Smooth muscle cell (in vitro differentiated cells): ENCODE measurements around the gene NECAB2. TPM values are rescaled to one million over a fixed set of nuclear protein-coding genes. Genes with fewer than 3 reads are reported as not detected.

Source experiments
- DNase-seq: peaks from one replicate; lab custom pipeline; 2025; ENCODE audit not compliant: unreplicated experiment; lab: John Stamatoyannopoulos, UW
- H2AFZ ChIP-seq: fragments of 200-600 bp; sonication (generic); 2 replicates; pipeline ENCODE4 v1.6.0; 2016; ENCODE audit warnings: antibody characterized with exemption, low read depth, mild to moderate bottlenecking
- H3F3A ChIP-seq: fragments of 200-600 bp; sonication (generic); 2 replicates; pipeline ENCODE4 v1.6.0; 2017; ENCODE audit warnings: antibody characterized with exemption, low read depth
- H3K27ac ChIP-seq: fragments of 200-600 bp; sonication (generic); 2 replicates; pipeline ENCODE4 v1.5.1; 2016; ENCODE audit warnings: low read depth, mild to moderate bottlenecking
- H3K27me3 ChIP-seq: fragments of 200-600 bp; sonication (generic); 2 replicates; pipeline ENCODE4 v1.6.1; 2016; ENCODE audit warnings: low read depth, mild to moderate bottlenecking
- H3K36me3 ChIP-seq: fragments of 200-600 bp; sonication (generic); 2 replicates; pipeline ENCODE4 v1.5.1; 2016; ENCODE audit warnings: low read depth
- H3K4me1 ChIP-seq: fragments of 200-600 bp; sonication (generic); 2 replicates; pipeline ENCODE4 v1.5.1; 2016; ENCODE audit warnings: low read depth
- H3K4me2 ChIP-seq: fragments of 200-600 bp; sonication (generic); 2 replicates; pipeline ENCODE4 v1.6.0; 2016; ENCODE audit warnings: mild to moderate bottlenecking
- H3K4me3 ChIP-seq: fragments of 200-600 bp; sonication (generic); 2 replicates; pipeline ENCODE4 v1.5.1; 2016; ENCODE audit warnings: mild to moderate bottlenecking
- H3K79me2 ChIP-seq: fragments of 200-600 bp; sonication (generic); 2 replicates; pipeline ENCODE4 v1.6.0; 2016; ENCODE audit warnings: low read depth, mild to moderate bottlenecking
- H3K9ac ChIP-seq: fragments of 200-600 bp; sonication (generic); 2 replicates; pipeline ENCODE4 v1.6.0; 2016; ENCODE audit warnings: low read depth
- H3K9me3 ChIP-seq: fragments of 200-600 bp; sonication (generic); replicated peaks from 2 replicates; pipeline ENCODE4 v1.5.1; 2016; ENCODE audit warnings: low read depth
- H4K20me1 ChIP-seq: fragments of 200-600 bp; sonication (generic); 2 replicates; pipeline ENCODE4 v1.6.0; 2016; ENCODE audit warnings: low read depth
- WGBS: methylation state at CpG from one replicate; pipeline ENCODE4 v1.1.7; 2016; ENCODE audit warnings: low lambda C conversion rate; 5-methylcytosine and 5-hydroxymethylcytosine counted together
- polyA plus RNA-seq: library from polyadenylated mRNA; unstranded; fragments of >200 nt; fragmentation: Nextera tagmentation; extraction: Ambion mirVana; gene quantifications from 2 replicates; pipeline ENCODE4 v1.2.1, GENCODE V29; 2016
- total RNA-seq: library from RNA; depleted of rRNA; stranded (reverse); fragments of >200 nt; gene quantifications from 2 replicates; pipeline ENCODE4 v1.2.3, GENCODE V29; 2014
- TF ChIP-seq, protein P1 (sequence below): fragments of 200-600 bp; sonication (generic); IDR thresholded peaks from 2 replicates; pipeline ENCODE4 v1.5.1; 2017; ENCODE audit warnings: borderline replicate concordance, mild to moderate bottlenecking, antibody characterized with exemption; ENCODE audit not compliant: insufficient read depth, poor library complexity, severe bottlenecking

The NECAB2 gene
- total and polyA plus RNA-seq, 2 experiments from 2014 or later: 0.22 to 1.7 TPM

DNA sequence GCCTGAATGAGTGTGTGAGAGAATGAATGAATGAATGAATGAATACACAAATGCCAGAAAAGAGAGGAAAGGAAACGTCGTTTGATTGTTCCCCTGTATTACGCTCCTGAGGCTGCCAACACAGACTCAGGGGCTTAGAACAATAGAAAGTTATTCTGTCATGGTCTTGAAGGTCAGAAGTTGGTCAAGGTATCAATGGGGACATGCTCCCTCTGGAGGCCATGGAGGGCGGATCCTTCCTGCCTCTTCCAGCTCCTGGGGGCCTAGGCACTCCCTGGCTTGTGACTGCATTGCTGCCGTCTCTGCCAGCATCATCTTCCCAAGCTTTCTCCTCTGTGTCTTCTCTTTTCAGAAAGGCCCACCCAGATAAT is 76.1 kb downstream of the NECAB2 start:
- no peak for DNase-seq
- 68% methylated on average over 5 of the region's 5 CpGs for WGBS
- no peaks in the 10 kb centered on the region for H3K27me3 ChIP-seq

DNA sequence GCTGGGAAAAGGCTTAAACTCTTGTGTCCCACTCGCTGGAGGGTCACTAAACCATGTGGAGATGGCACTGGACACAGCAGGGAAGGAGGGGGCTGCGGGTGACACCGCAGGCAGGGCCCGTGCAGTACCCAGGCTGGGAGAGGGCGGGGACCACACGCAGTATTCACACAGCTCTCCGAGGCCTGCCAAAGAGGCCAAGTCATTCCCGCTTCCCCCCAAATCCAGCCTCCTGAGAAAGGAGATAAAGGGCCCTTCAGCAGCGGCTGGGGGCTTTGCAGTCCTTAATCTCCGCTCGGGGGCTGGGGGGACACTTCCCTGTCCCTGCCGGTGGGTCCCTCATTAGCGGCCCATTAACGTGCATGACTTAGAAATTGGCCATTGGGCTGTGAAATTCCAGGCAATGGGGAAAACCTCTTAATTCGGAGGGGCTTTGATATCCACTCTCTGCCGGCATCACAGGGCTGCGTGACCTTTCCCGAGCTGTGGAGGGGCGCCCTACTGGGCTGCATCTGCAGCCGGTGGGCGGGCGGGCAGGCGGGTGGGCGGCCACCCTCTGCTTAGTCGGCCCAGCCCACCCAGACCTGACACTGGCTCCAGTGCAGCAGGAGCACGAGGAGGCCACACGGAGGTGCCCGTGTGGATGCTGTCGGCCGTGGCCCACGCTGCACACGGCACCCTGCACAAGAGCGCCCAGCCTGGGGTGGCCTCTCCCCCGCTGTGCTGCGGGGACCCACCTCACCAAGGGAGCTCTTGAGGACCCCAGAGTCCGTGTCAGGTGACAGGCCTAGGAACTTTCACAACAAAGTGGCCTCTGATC is 77.2 kb downstream of the NECAB2 start:
- no peak overlapping the region for H3K4me2 ChIP-seq
- H3K27me3 ChIP-seq: no peaks in the 10 kb centered on the region
- no peak overlapping the region for H3K4me3 ChIP-seq
- no peaks in the 10 kb centered on the region for H4K20me1 ChIP-seq
- no peak overlapping the region for H3K9ac ChIP-seq
- H3K79me2 ChIP-seq: no peaks in the 10 kb centered on the region
- peaks cover 21% of the 10 kb centered on the region for H3K4me1 ChIP-seq
- H3K27ac ChIP-seq: no peak overlapping the region
- no peaks in the 10 kb centered on the region for H3F3A ChIP-seq
- no peak for DNase-seq
- TF ChIP-seq, protein P1, sequence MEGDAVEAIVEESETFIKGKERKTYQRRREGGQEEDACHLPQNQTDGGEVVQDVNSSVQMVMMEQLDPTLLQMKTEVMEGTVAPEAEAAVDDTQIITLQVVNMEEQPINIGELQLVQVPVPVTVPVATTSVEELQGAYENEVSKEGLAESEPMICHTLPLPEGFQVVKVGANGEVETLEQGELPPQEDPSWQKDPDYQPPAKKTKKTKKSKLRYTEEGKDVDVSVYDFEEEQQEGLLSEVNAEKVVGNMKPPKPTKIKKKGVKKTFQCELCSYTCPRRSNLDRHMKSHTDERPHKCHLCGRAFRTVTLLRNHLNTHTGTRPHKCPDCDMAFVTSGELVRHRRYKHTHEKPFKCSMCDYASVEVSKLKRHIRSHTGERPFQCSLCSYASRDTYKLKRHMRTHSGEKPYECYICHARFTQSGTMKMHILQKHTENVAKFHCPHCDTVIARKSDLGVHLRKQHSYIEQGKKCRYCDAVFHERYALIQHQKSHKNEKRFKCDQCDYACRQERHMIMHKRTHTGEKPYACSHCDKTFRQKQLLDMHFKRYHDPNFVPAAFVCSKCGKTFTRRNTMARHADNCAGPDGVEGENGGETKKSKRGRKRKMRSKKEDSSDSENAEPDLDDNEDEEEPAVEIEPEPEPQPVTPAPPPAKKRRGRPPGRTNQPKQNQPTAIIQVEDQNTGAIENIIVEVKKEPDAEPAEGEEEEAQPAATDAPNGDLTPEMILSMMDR: no peak
- H3K9me3 ChIP-seq: no peaks in the 10 kb centered on the region
- no peak overlapping the region for H2AFZ ChIP-seq
- H3K36me3 ChIP-seq: no peaks in the 10 kb centered on the region
- 78% methylated on average over 31 of the region's 36 CpGs for WGBS

More for the DNA sequence above, 76.1 kb downstream of the NECAB2 start:
- Histone ChIP-seq H3K4me2 (no peak overlapping the region), H3K9ac (no peak overlapping the region), H2AFZ (no peak overlapping the region), H4K20me1 (no peaks in the 10 kb centered on the region), H3K27ac (no peak overlapping the region), H3F3A (no peaks in the 10 kb centered on the region), H3K4me3 (no peak overlapping the region), H3K36me3 (no peaks in the 10 kb centered on the region), H3K79me2 (no peaks in the 10 kb centered on the region), H3K9me3 (no peaks in the 10 kb centered on the region), H3K4me1 (peaks cover 21% of the 10 kb centered on the region)
- TF ChIP-seq, protein P1: peak; percentile 19

DNA sequence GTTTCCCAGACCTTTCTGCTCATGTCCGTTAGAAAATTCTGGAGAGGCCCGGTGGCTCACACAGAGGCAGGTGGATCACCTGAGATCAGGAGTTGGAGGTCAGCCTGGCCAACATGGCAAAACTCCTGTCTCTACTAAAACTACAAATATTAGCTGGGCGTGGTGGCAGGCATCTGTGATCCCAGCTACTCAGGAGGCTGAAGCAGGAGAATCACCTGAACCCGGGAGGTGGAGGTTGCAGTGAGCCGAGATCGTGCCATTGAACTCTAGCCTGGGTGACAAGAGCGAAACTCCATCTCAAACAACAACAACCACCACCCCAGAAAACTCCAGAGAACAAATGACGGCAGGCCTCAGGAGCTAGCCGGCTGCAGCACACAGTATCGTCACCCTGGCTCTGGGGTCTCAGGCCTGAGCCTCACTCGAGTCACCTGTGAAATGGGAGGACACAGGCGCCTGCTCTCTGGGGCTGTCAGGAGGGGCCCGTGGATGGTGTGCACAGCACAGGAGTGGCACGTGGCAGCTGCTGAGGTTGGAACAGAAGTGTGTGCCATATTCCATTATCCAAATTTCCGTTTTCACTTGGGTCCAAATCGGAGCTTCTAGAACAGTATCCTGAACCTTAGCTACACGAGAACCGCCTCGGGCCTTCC is 77.9 kb downstream of the NECAB2 start:
- Histone ChIP-seq H3K4me2 (no peak overlapping the region), H3K36me3 (no peaks in the 10 kb centered on the region), H4K20me1 (no peaks in the 10 kb centered on the region), H3F3A (no peaks in the 10 kb centered on the region), H3K27ac (no peak overlapping the region), H3K9ac (no peak overlapping the region), H3K27me3 (no peaks in the 10 kb centered on the region), H3K4me1 (peaks cover 21% of the 10 kb centered on the region), H3K9me3 (no peaks in the 10 kb centered on the region), H3K4me3 (no peak overlapping the region), H3K79me2 (no peaks in the 10 kb centered on the region), H2AFZ (no peak overlapping the region)
- WGBS: 96% methylated on average over 19 of the region's 19 CpGs
- DNase-seq: no peak
- TF ChIP-seq, protein P1: no peak
